ENCODE results near the gene ZNF580.

Gene ZNF580

GRCh38 chr19:55624109-55625003, 16.4 kb upstream of the ZNF580 start, which contains the start of gene ZNF784:
Gene ZNF784, minus strand, starts transcription at chr19:55624566. Its CDS starts 5 bp downstream, at chr19:55624561.
- H3K9me3 ChIP-seq (ENCODE audit: insufficient read depth, low read depth, low read length) = no peaks in the 10 kb centered on the region
- H2AFZ ChIP-seq (ENCODE audit: low read length) = peak within 1 kb of the TSS; percentile 79
- no peaks in the 10 kb centered on the region for H3K9me2 ChIP-seq (replicated peaks; ENCODE audit: low read depth, low read length)
- H3K36me3 ChIP-seq (ENCODE audit: insufficient read depth, low read length) = no peaks in the 10 kb centered on the region
- H3K4me2 ChIP-seq (ENCODE audit: low read depth, low read length, poor library complexity, severe bottlenecking) = peak within 1 kb of the TSS; percentile 80
- no peaks in the 10 kb centered on the region for H3K27me3 ChIP-seq (ENCODE audit: insufficient read depth, low read length, poor library complexity, severe bottlenecking)
- TF ChIP-seq EZH2phosphoT487 (IDR thresholded peaks at IDR 0.05; ENCODE audit: borderline replicate concordance) (no peak), CTCF (conservative IDR thresholded peaks at IDR 0.05; ENCODE audit: low read length) (no peak)
- H3F3A ChIP-seq (ENCODE audit: low read depth) = no peaks in the 10 kb centered on the region
- peaks cover 16% of the 10 kb centered on the region for H3K4me1 ChIP-seq (ENCODE audit: insufficient read depth, low read length, poor library complexity, severe bottlenecking)
- H4K20me1 ChIP-seq (ENCODE audit: insufficient read depth, low read length, poor library complexity, severe bottlenecking) = peaks cover 6% of the 10 kb centered on the region
- peak within 1 kb of the TSS; percentile 76 for H3K4me3 ChIP-seq (ENCODE audit: low read length, poor library complexity, severe bottlenecking)
- 0 out of 2 replicates have a peak, but pooled peaks cover 7% of the 10 kb centered on the region for H3K79me2 ChIP-seq (ENCODE audit: insufficient read depth, low read length)
- H3K9ac ChIP-seq (ENCODE audit: low read depth, low read length, poor library complexity, severe bottlenecking) = peak within 1 kb of the TSS; percentile 69

- Histone ChIP-seq H3K4me2 (ENCODE audit: low read depth, low read length, poor library complexity, severe bottlenecking) (peak overlapping the region; percentile 80), H2AFZ (ENCODE audit: low read length) (peak overlapping the region; percentile 79), H3K9me2 (replicated peaks; ENCODE audit: low read depth, low read length) (no peaks in the 10 kb centered on the region), H3K4me3 (ENCODE audit: low read length, poor library complexity, severe bottlenecking) (peak overlapping the region; percentile 76), H3K36me3 (ENCODE audit: insufficient read depth, low read length) (no peaks in the 10 kb centered on the region), H3K79me2 (ENCODE audit: insufficient read depth, low read length) (0 out of 2 replicates have a peak, but pooled peaks cover 7% of the 10 kb centered on the region), H4K20me1 (ENCODE audit: insufficient read depth, low read length, poor library complexity, severe bottlenecking) (peaks cover 6% of the 10 kb centered on the region), H3K4me1 (ENCODE audit: insufficient read depth, low read length, poor library complexity, severe bottlenecking) (peaks cover 16% of the 10 kb centered on the region), H3K27me3 (ENCODE audit: insufficient read depth, low read length, poor library complexity, severe bottlenecking) (no peaks in the 10 kb centered on the region), H3F3A (ENCODE audit: low read depth) (no peaks in the 10 kb centered on the region), H3K9ac (ENCODE audit: low read depth, low read length, poor library complexity, severe bottlenecking) (peak overlapping the region; percentile 69), H3K9me3 (ENCODE audit: insufficient read depth, low read depth, low read length) (no peaks in the 10 kb centered on the region)
- TF ChIP-seq EZH2phosphoT487 (IDR thresholded peaks at IDR 0.05; ENCODE audit: borderline replicate concordance) (no peak), CTCF (conservative IDR thresholded peaks at IDR 0.05; ENCODE audit: low read length) (no peak)
Observed at GRCh38 chr19:55625004-55625326, 15.8 kb upstream of the ZNF580 start.

GRCh38 chr19:55626350-55626749, 14.5 kb upstream of the ZNF580 start:
- no peak for TF ChIP-seq CTCF (conservative IDR thresholded peaks at IDR 0.05; ENCODE audit: low read length)
- TF ChIP-seq EZH2phosphoT487 (IDR thresholded peaks at IDR 0.05; ENCODE audit: borderline replicate concordance) = no peak
- Histone ChIP-seq H4K20me1 (ENCODE audit: insufficient read depth, low read length, poor library complexity, severe bottlenecking) (peaks cover 6% of the 10 kb centered on the region), H3K4me2 (ENCODE audit: low read depth, low read length, poor library complexity, severe bottlenecking) (peak overlapping the region; percentile 21), H3K27me3 (ENCODE audit: insufficient read depth, low read length, poor library complexity, severe bottlenecking) (no peaks in the 10 kb centered on the region), H3K4me3 (ENCODE audit: low read length, poor library complexity, severe bottlenecking) (no peak overlapping the region), H3K36me3 (ENCODE audit: insufficient read depth, low read length) (no peaks in the 10 kb centered on the region), H2AFZ (ENCODE audit: low read length) (no peak overlapping the region), H3F3A (ENCODE audit: low read depth) (no peaks in the 10 kb centered on the region), H3K9me3 (ENCODE audit: insufficient read depth, low read depth, low read length) (no peaks in the 10 kb centered on the region), H3K9me2 (replicated peaks; ENCODE audit: low read depth, low read length) (no peaks in the 10 kb centered on the region), H3K79me2 (ENCODE audit: insufficient read depth, low read length) (0 out of 2 replicates have a peak, but pooled peaks cover 7% of the 10 kb centered on the region), H3K4me1 (ENCODE audit: insufficient read depth, low read length, poor library complexity, severe bottlenecking) (peaks cover 11% of the 10 kb centered on the region), H3K9ac (ENCODE audit: low read depth, low read length, poor library complexity, severe bottlenecking) (peak overlapping the region; percentile 25)

All from Loucy (cell line).